Caco-2 (cell line): ENCODE data around the gene RTN4RL1. TPM values are rescaled to one million over a fixed set of nuclear protein-coding genes. Genes with fewer than 3 reads are reported as not detected.

Experiments
- BruUV-seq: library from RNA; stranded (reverse); fragments of 400-500 nt; replicated peaks from 2 replicates; lab custom pipeline; 2021; lab: Mats Ljungman, UMichigan
- CTCF ChIA-PET: fragments of 300-600 bp; sonication (Branson Sonifier 250); formaldehyde crosslinking; loops from one replicate; lab custom pipeline; 2022; ENCODE audit warnings: antibody characterized with exemption; lab: Charles Lee
- POLR2A ChIA-PET: fragments of 300-600 bp; sonication (Branson Sonifier 250); formaldehyde crosslinking; loops from one replicate; lab custom pipeline; 2022; ENCODE audit warnings: antibody characterized with exemption; lab: Charles Lee
- DNase-seq, 2 experiments: peaks; one replicate each; pipeline versions ENCODE4 v3.0.0 to v3.0.0-alpha.2; 2020 to 2022
- H3K27me3 ChIP-seq: replicated peaks from 2 replicates; pipeline ENCODE4 v1.6.0; 2011; ENCODE audit warnings: low read length; ENCODE audit not compliant: control insufficient read depth, insufficient read depth
- H3K36me3 ChIP-seq: 2 replicates; pipeline ENCODE4 v1.5.1; 2011; ENCODE audit warnings: low read length; ENCODE audit not compliant: control insufficient read depth, insufficient read depth
- H3K4me1 ChIP-seq: fragments of 250-450 bp; sonication (Bioruptor Pico); 2 replicates; pipeline ENCODE4 v1.5.1; 2020; ENCODE audit warnings: mild to moderate bottlenecking
- H3K4me3 ChIP-seq: 2 replicates; pipeline ENCODE4 v1.5.1; 2011; ENCODE audit warnings: low read depth, mild to moderate bottlenecking, control low read depth, low read length
- H3K9me3 ChIP-seq: fragments of 250-450 bp; sonication (Bioruptor Pico); 2 replicates; pipeline ENCODE4 v1.5.1; 2020; ENCODE audit warnings: mild to moderate bottlenecking, moderate library complexity
- H3K27ac Mint-ChIP-seq: one replicate; pipeline ENCODE4 v1.8.0; 2022; ENCODE audit warnings: mixed read lengths; ENCODE audit not compliant: unreplicated experiment
- H3K27me3 Mint-ChIP-seq: one replicate; pipeline ENCODE4 v1.8.0; 2022; ENCODE audit warnings: mixed read lengths; ENCODE audit not compliant: insufficient read depth, unreplicated experiment
- H3K36me3 Mint-ChIP-seq: one replicate; pipeline ENCODE4 v1.8.0; 2022; ENCODE audit warnings: mild to moderate bottlenecking, mixed read lengths; ENCODE audit not compliant: insufficient read depth, unreplicated experiment
- H3K4me1 Mint-ChIP-seq: one replicate; pipeline ENCODE4 v1.8.0; 2022; ENCODE audit warnings: low read depth, mixed read lengths; ENCODE audit not compliant: unreplicated experiment
- H3K4me3 Mint-ChIP-seq: one replicate; pipeline ENCODE4 v1.8.0; 2022; ENCODE audit warnings: mild to moderate bottlenecking, moderate library complexity, mixed read lengths; ENCODE audit not compliant: unreplicated experiment
- H3K9me3 Mint-ChIP-seq: one replicate; pipeline ENCODE4 v1.8.0; 2022; ENCODE audit warnings: mixed read lengths; ENCODE audit not compliant: unreplicated experiment
- intact Hi-C: fragments of 100-400 bp; cut with micrococcal nuclease; formaldehyde crosslinking; loops from one replicate; pipeline ENCODE4 v1.10.0; 2022; ENCODE audit not compliant: unreplicated experiment
- total RNA-seq: library from RNA; stranded (reverse); gene quantifications from 2 replicates; pipeline ENCODE4 v1.2.3, GENCODE V29; 2022
- TF ChIP-seq, protein P1 (sequence below), 2 experiments: fragments of 200-600 bp in 1 of 2; IDR thresholded peaks; 1 replicate in 1 of 2; 2 replicates in 1 of 2; pipeline versions ENCODE4 v1.5.1 to v1.8.0; 2011 to 2022; ENCODE audit warnings: antibody characterized with exemption in 1 of 2, control low read depth in 1 of 2, inconsistent platforms in 1 of 2, low read depth in 1 of 2, low read length in 1 of 2, mild to moderate bottlenecking in 1 of 2, moderate library complexity in 1 of 2; ENCODE audit not compliant: insufficient read depth in 1 of 2, severe bottlenecking in 1 of 2, unreplicated experiment in 1 of 2

RTN4RL1 gene
- total RNA-seq, 1 experiment from 2014 or later = 0.54 TPM

DNA sequence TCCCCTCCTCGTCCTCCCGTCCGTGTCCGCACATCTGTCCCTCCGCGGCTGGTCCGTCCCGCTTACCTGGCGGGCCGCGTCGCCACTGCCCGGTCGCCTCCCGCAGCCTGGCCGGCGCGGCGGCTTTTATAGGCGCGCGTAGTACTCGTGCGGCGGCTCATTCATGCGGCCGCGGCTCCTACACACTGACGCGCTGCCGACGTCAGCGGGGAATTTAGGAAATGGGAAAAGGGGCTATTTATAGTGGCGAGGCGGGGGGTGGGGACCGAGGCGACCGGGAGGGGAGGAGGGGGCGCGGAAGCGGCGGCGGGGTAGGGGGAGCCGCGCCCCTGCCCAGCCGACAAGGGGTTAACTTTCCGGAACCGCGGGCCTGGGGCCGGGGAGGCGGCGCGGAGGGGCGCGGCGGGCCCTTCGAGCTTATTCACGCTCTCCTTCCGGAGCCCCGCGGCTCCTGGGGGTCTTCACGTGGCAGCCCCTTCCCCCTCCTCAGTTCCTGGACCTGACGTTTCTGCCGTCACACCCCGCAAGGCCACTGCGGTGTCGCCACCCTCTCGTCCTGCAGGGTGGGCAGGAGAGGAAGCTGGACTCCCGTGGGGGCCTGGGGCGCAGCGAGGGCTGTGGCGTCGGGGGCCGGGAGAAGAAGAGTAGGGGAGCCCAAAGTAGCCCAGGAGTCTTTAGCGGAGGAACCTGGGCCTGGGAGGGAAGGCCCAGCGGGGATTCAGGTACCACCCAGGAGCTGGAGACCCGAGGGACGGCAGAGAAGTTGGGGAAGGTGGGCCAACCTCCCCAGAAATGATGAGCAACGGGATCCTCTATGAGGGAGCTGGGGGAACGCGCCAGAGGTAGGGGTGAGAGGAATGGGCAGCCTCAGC is 26.2 kb upstream of the RTN4RL1 start:
- H3K4me3 Mint-ChIP-seq = peak overlapping the region; percentile 70
- Histone ChIP-seq H3K4me1 (peaks cover 16% of the 10 kb centered on the region), H3K4me3 (peak overlapping the region; percentile 53), H3K36me3 (no peaks in the 10 kb centered on the region), H3K9me3 (no peaks in the 10 kb centered on the region), H3K27me3 (no peaks in the 10 kb centered on the region)
- H3K27me3 Mint-ChIP-seq = peaks cover 12% of the 10 kb centered on the region
- H3K36me3 Mint-ChIP-seq = peaks cover 23% of the 10 kb centered on the region
- ChIA-PET CTCF (interaction anchor here (0.5 to 1.3 kb wide), 6 partner anchors 9 to 365 kb away, joined by 3 to 7 read pairs (median 4); no protein-coding TSS in a partner anchor), POLR2A (interaction anchor here (0.6 kb wide), 3 partner anchors 178 to 310 kb away, joined by 3 to 5 read pairs (median 4); no protein-coding TSS in a partner anchor)
- TF ChIP-seq, protein P1, sequence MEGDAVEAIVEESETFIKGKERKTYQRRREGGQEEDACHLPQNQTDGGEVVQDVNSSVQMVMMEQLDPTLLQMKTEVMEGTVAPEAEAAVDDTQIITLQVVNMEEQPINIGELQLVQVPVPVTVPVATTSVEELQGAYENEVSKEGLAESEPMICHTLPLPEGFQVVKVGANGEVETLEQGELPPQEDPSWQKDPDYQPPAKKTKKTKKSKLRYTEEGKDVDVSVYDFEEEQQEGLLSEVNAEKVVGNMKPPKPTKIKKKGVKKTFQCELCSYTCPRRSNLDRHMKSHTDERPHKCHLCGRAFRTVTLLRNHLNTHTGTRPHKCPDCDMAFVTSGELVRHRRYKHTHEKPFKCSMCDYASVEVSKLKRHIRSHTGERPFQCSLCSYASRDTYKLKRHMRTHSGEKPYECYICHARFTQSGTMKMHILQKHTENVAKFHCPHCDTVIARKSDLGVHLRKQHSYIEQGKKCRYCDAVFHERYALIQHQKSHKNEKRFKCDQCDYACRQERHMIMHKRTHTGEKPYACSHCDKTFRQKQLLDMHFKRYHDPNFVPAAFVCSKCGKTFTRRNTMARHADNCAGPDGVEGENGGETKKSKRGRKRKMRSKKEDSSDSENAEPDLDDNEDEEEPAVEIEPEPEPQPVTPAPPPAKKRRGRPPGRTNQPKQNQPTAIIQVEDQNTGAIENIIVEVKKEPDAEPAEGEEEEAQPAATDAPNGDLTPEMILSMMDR (IDR thresholded peaks at IDR 0.05; ENCODE audit: insufficient read depth in 1 of 2, low read depth in 1 of 2, low read length in 1 of 2, severe bottlenecking in 1 of 2, unreplicated experiment in 1 of 2) = no peak
- no TSS peak for BruUV-seq
- no peaks in the 10 kb centered on the region for H3K9me3 Mint-ChIP-seq
- intact Hi-C loops = loop anchor here (5.0 to 10.0 kb wide), 3 partner anchors 121 to 301 kb away; no protein-coding TSS in a partner anchor
- peak in 1 of 2 experiments; percentile 55 for DNase-seq
- H3K4me1 Mint-ChIP-seq = no peaks in the 10 kb centered on the region
- peak overlapping the region; percentile 49 for H3K27ac Mint-ChIP-seq

DNA sequence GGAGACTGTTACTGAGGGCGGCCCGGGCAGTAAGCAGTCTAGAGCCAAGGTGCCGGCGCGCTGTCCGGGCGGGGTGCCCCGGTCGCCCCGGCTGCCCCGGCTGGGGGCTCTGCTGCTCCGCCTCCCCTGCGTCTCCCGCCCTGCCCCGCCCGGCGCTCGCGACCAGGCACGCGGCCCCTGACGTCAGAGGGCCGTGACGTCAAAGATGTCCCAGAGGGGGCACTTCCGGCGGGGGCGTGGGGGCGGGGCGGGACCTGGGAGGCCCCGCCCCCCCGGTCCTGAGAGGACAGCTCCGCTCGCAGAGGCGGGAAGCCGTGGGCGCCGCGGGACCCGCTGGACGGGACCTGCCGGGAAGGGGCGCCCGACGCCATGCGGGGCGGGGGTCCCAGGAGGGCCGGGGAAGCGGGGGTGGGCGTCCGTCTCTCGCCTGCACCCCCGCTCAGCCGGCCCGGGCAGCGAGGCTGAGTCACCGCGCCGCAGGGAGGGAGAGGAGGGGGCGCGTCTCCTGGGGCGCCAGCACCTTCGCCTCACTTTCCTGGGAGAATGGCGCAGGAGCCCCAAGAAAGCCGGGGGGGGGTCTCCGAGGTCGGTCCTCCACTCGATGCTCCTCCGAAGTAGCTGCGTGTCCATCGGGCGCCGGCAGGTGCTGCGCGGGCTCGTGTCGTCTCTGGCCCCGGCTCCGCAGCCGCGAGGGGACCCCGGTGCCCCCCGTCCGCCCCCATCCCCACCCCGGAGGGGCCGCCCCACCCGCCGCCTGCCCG is 25.3 kb upstream of the RTN4RL1 start:
- CTCF ChIA-PET = interaction anchor here (0.6 to 1.3 kb wide), 7 partner anchors 10 to 473 kb away, joined by 3 to 7 read pairs (median 4); no protein-coding TSS in a partner anchor
- TF ChIP-seq, protein P1 (IDR thresholded peaks at IDR 0.05; ENCODE audit: insufficient read depth in 1 of 2, low read depth in 1 of 2, low read length in 1 of 2, severe bottlenecking in 1 of 2, unreplicated experiment in 1 of 2) = no peak
- Mint-ChIP-seq H3K4me1 (no peaks in the 10 kb centered on the region), H3K4me3 (peak overlapping the region; percentile 70), H3K27ac (peak overlapping the region; percentile 49), H3K9me3 (no peaks in the 10 kb centered on the region), H3K27me3 (peaks cover 12% of the 10 kb centered on the region), H3K36me3 (peaks cover 23% of the 10 kb centered on the region)
- POLR2A ChIA-PET = interaction anchor here (0.6 kb wide), 4 partner anchors 179 to 311 kb away, joined by 3 to 5 read pairs (median 4); no protein-coding TSS in a partner anchor
- Histone ChIP-seq H3K27me3 (no peaks in the 10 kb centered on the region), H3K9me3 (no peaks in the 10 kb centered on the region), H3K4me1 (peaks cover 16% of the 10 kb centered on the region), H3K4me3 (peak overlapping the region; percentile 53), H3K36me3 (no peaks in the 10 kb centered on the region)
- no TSS peak for BruUV-seq
- intact Hi-C loops = loop anchor here (5.0 to 10.0 kb wide), 3 partner anchors 122 to 302 kb away; no protein-coding TSS in a partner anchor
- peak; percentile 87 to 89 for DNase-seq
